NCI-H345 treated with DMSO at 0.1 percent for 48 hours (cell line): ENCODE results near the gene SPDYE5.

Experiments
- DNase-seq: peaks from one replicate; lab custom pipeline; 2025; ENCODE audit not compliant: unreplicated experiment; lab: John Stamatoyannopoulos, UW

SPDYE5 gene

GRCh38 chr7:75536940-75537538 lies 44.9 kb downstream of the SPDYE5 start:
- DNase-seq: no peak

GRCh38 chr7:75537731-75538130 lies 45.6 kb downstream of the SPDYE5 start:
- DNase-seq: no peak

GRCh38 chr7:75546237-75547015 lies 54.3 kb downstream of the SPDYE5 start:
- no peak for DNase-seq
